ENCODE measurements around the gene TMTC2.
"Not testable (repeated sequence)": the region's sequence is repeated elsewhere in the genome, so short reads cannot be mapped to it uniquely, and the experiment has no call there.

The TMTC2 gene

GRCh38 chr12:83075471-83075870, 388.8 kb downstream of the TMTC2 start:
- no peak for DNase-seq (ENCODE audit: low read depth in 2 of 2)

- no peak for DNase-seq (ENCODE audit: low read depth in 2 of 2)
These were observed 390.3 kb downstream of the TMTC2 start for GRCh38 chr12:83077041-83077440.

GRCh38 chr12:83082690-83083276, 396.1 kb downstream of the TMTC2 start:
- DNase-seq (ENCODE audit: low read depth in 2 of 2): no peak

GRCh38 chr12:83083616-83084015, 396.9 kb downstream of the TMTC2 start:
- DNase-seq (ENCODE audit: low read depth in 2 of 2): no peak

GRCh38 chr12:83084516-83085234, 398.0 kb downstream of the TMTC2 start:
- DNase-seq (ENCODE audit: low read depth in 2 of 2): no peak

- DNase-seq (ENCODE audit: low read depth in 2 of 2): no peak
These were observed 399.3 kb downstream of the TMTC2 start for GRCh38 chr12:83086023-83086422.

- DNase-seq (ENCODE audit: low read depth in 2 of 2): no peak
These were observed 402.9 kb downstream of the TMTC2 start for GRCh38 chr12:83089575-83089974.

GRCh38 chr12:83092129-83092528, 405.4 kb downstream of the TMTC2 start:
- DNase-seq (ENCODE audit: low read depth in 2 of 2): no peak

- DNase-seq (ENCODE audit: low read depth in 2 of 2): no peak
These were observed 405.9 kb downstream of the TMTC2 start for GRCh38 chr12:83092606-83093005.

GRCh38 chr12:83093426-83093825, 406.7 kb downstream of the TMTC2 start:
- no peak for DNase-seq (ENCODE audit: low read depth in 2 of 2)

- DNase-seq (ENCODE audit: low read depth in 2 of 2): no peak
These were observed 411.1 kb downstream of the TMTC2 start for GRCh38 chr12:83097643-83098342.

GRCh38 chr12:83099436-83099835, 412.7 kb downstream of the TMTC2 start:
- DNase-seq (ENCODE audit: low read depth in 2 of 2): no peak

- no peak for DNase-seq (ENCODE audit: low read depth in 2 of 2)
These were observed 415.8 kb downstream of the TMTC2 start for GRCh38 chr12:83102499-83102898.

GRCh38 chr12:83106873-83107272, 420.2 kb downstream of the TMTC2 start:
- no peak for DNase-seq (ENCODE audit: low read depth in 2 of 2)

- DNase-seq (ENCODE audit: low read depth in 2 of 2): no peak
These were observed 423.7 kb downstream of the TMTC2 start for GRCh38 chr12:83110424-83110823.

- no peak for DNase-seq (ENCODE audit: low read depth in 2 of 2)
These were observed 427.2 kb downstream of the TMTC2 start for GRCh38 chr12:83113945-83114344.

GRCh38 chr12:83114966-83115365, 428.3 kb downstream of the TMTC2 start:
- no peak for DNase-seq (ENCODE audit: low read depth in 2 of 2)

- DNase-seq (ENCODE audit: low read depth in 2 of 2): not testable (repeated sequence)
These were observed 431.2 kb downstream of the TMTC2 start for GRCh38 chr12:83117926-83118325.

- DNase-seq (ENCODE audit: low read depth in 2 of 2): no peak
These were observed 435.4 kb downstream of the TMTC2 start for GRCh38 chr12:83121897-83122622.

GRCh38 chr12:83122623-83122934, 435.9 kb downstream of the TMTC2 start:
- no peak for DNase-seq (ENCODE audit: low read depth in 2 of 2)

- DNase-seq (ENCODE audit: low read depth in 2 of 2): no peak
These were observed 436.3 kb downstream of the TMTC2 start for GRCh38 chr12:83123039-83123438.

GRCh38 chr12:83128540-83128939, 441.8 kb downstream of the TMTC2 start:
- DNase-seq (ENCODE audit: low read depth in 2 of 2): no peak

GRCh38 chr12:83130178-83130577, 443.5 kb downstream of the TMTC2 start:
- no peak for DNase-seq (ENCODE audit: low read depth in 2 of 2)
